DOHH2 (cell line): ENCODE measurements around the gene GABRA5.

Experiments used
- H3F3A ChIP-seq: fragments of 200-600 bp; sonication (generic), shearing (Covaris generic); 2 replicates; pipeline ENCODE4 v1.6.0; 2016; ENCODE audit warnings: antibody characterized with exemption, mild to moderate bottlenecking; ENCODE audit not compliant: control insufficient read depth, insufficient read depth
- H3K27ac ChIP-seq: fragments of 200-600 bp; sonication (generic); 2 replicates; pipeline ENCODE4 v1.5.1; 2014; ENCODE audit warnings: low read depth, mild to moderate bottlenecking, low read length, moderate library complexity
- H3K27me3 ChIP-seq: fragments of 200-600 bp; sonication (generic); 2 replicates; pipeline ENCODE4 v1.6.1; 2014; ENCODE audit warnings: mild to moderate bottlenecking, low read length, mixed read lengths; ENCODE audit not compliant: control insufficient read depth
- H3K36me3 ChIP-seq: fragments of 200-600 bp; sonication (generic); 2 replicates; pipeline ENCODE4 v1.6.1; 2014; ENCODE audit warnings: mild to moderate bottlenecking, low read length, moderate library complexity, mixed read lengths; ENCODE audit not compliant: control insufficient read depth
- H3K4me1 ChIP-seq: fragments of 200-600 bp; sonication (generic); 2 replicates; pipeline ENCODE4 v1.6.1; 2014; ENCODE audit warnings: mild to moderate bottlenecking, low read length, mixed read lengths; ENCODE audit not compliant: control insufficient read depth
- H3K4me2 ChIP-seq: fragments of 200-600 bp; sonication (generic); 2 replicates; pipeline ENCODE4 v1.6.0; 2014; ENCODE audit warnings: mild to moderate bottlenecking, low read length, moderate library complexity
- H3K4me3 ChIP-seq: fragments of 200-600 bp; sonication (generic); 2 replicates; pipeline ENCODE4 v1.5.1; 2014; ENCODE audit warnings: mild to moderate bottlenecking, low read length, mixed read lengths
- H3K79me2 ChIP-seq: fragments of 200-600 bp; sonication (generic); 2 replicates; pipeline ENCODE4 v1.6.1; 2014; ENCODE audit warnings: mild to moderate bottlenecking, low read length, mixed read lengths; ENCODE audit not compliant: control insufficient read depth
- H3K9me2 ChIP-seq: fragments of 200-600 bp; sonication (generic); replicated peaks from 2 replicates; pipeline ENCODE4 v1.6.1; 2014; ENCODE audit warnings: mild to moderate bottlenecking, low read length, mixed read lengths; ENCODE audit not compliant: control insufficient read depth
- H3K9me3 ChIP-seq: fragments of 200-600 bp; sonication (generic); 2 replicates; pipeline ENCODE4 v1.6.1; 2014; ENCODE audit warnings: antibody characterized with exemption, low read length, mixed read lengths; ENCODE audit not compliant: control insufficient read depth, insufficient read depth
- H4K20me1 ChIP-seq: fragments of 200-600 bp; sonication (generic); 2 replicates; pipeline ENCODE4 v1.6.0; 2014; ENCODE audit warnings: low read depth, mild to moderate bottlenecking, antibody characterized with exemption, low read length, moderate library complexity; ENCODE audit not compliant: control insufficient read depth, insufficient read depth
- EZH2phosphoT487 ChIP-seq: fragments of 200-600 bp; sonication (generic); IDR thresholded peaks from 2 replicates; pipeline ENCODE4 v1.6.1; 2017; ENCODE audit warnings: borderline replicate concordance, mild to moderate bottlenecking, antibody characterized with exemption, low read length, moderate library complexity, mixed read lengths
- TF ChIP-seq, protein P1 (sequence below): fragments of 200-600 bp; sonication (generic); IDR thresholded peaks from one replicate; pipeline ENCODE4 v1.5.1; 2014; ENCODE audit warnings: antibody characterized with exemption, mild to moderate bottlenecking, low read depth, low read length; ENCODE audit not compliant: poor library complexity, severe bottlenecking

GABRA5 gene

GRCh38 chr15:26890451-26890850 is 23.6 kb downstream of the GABRA5 start:
- H3K4me2 ChIP-seq, result no peak overlapping the region
- H3K27me3 ChIP-seq, result no peaks in the 10 kb centered on the region
- no peaks in the 10 kb centered on the region for H4K20me1 ChIP-seq
- no peaks in the 10 kb centered on the region for H3K79me2 ChIP-seq
- no peak overlapping the region for H3K4me3 ChIP-seq
- H3K27ac ChIP-seq, result no peak overlapping the region
- TF ChIP-seq, protein P1, sequence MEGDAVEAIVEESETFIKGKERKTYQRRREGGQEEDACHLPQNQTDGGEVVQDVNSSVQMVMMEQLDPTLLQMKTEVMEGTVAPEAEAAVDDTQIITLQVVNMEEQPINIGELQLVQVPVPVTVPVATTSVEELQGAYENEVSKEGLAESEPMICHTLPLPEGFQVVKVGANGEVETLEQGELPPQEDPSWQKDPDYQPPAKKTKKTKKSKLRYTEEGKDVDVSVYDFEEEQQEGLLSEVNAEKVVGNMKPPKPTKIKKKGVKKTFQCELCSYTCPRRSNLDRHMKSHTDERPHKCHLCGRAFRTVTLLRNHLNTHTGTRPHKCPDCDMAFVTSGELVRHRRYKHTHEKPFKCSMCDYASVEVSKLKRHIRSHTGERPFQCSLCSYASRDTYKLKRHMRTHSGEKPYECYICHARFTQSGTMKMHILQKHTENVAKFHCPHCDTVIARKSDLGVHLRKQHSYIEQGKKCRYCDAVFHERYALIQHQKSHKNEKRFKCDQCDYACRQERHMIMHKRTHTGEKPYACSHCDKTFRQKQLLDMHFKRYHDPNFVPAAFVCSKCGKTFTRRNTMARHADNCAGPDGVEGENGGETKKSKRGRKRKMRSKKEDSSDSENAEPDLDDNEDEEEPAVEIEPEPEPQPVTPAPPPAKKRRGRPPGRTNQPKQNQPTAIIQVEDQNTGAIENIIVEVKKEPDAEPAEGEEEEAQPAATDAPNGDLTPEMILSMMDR, result no peak
- TF ChIP-seq EZH2phosphoT487, result no peak
- H3F3A ChIP-seq, result no peaks in the 10 kb centered on the region
- H3K36me3 ChIP-seq, result no peaks in the 10 kb centered on the region
- peaks cover 13% of the 10 kb centered on the region; the same call in 1 of the 2 replicates for H3K9me3 ChIP-seq
- no peaks in the 10 kb centered on the region for H3K4me1 ChIP-seq
- no peaks in the 10 kb centered on the region for H3K9me2 ChIP-seq

DNA sequence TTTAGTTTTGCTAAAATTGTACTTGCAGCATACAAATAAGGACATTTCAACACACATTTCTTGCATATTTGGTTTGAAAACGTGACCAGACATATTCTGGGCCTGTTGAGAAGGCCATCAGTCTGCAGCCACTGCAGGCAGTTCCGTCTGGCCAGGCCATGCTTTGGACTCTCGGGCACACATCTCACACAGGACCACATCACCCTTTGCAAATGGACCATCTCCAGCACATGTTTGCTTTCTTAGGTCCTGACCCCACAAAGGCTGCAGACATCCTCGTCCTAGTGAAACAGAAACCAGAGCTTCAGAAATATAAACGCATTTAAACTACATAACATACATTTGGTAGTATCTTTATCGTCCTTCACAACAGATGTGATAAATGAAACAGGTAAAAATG is 24.1 kb downstream of the GABRA5 start:
- no peaks in the 10 kb centered on the region for H3K36me3 ChIP-seq
- no peak overlapping the region for H3K27ac ChIP-seq
- no peak overlapping the region for H3K4me3 ChIP-seq
- peaks cover 13% of the 10 kb centered on the region; the same call in 1 of the 2 replicates for H3K9me3 ChIP-seq
- no peaks in the 10 kb centered on the region for H3K4me1 ChIP-seq
- no peaks in the 10 kb centered on the region for H3F3A ChIP-seq
- no peaks in the 10 kb centered on the region for H3K79me2 ChIP-seq
- H3K4me2 ChIP-seq, result no peak overlapping the region
- H3K27me3 ChIP-seq, result no peaks in the 10 kb centered on the region
- no peaks in the 10 kb centered on the region for H3K9me2 ChIP-seq
- H4K20me1 ChIP-seq, result no peaks in the 10 kb centered on the region
- TF ChIP-seq, protein P1, result no peak

- Histone ChIP-seq H3K27ac (no peak overlapping the region), H3K4me3 (no peak overlapping the region), H3K36me3 (no peaks in the 10 kb centered on the region), H3K4me2 (no peak overlapping the region), H3K4me1 (no peaks in the 10 kb centered on the region), H3F3A (no peaks in the 10 kb centered on the region), H3K9me3 (peaks cover 13% of the 10 kb centered on the region; the same call in 1 of the 2 replicates), H3K9me2 (no peaks in the 10 kb centered on the region), H3K79me2 (no peaks in the 10 kb centered on the region), H3K27me3 (no peaks in the 10 kb centered on the region), H4K20me1 (no peaks in the 10 kb centered on the region)
- no peak for TF ChIP-seq EZH2phosphoT487
- TF ChIP-seq, protein P1, result peak; percentile 79
Observed at GRCh38 chr15:26891448-26892181, 24.8 kb downstream of the GABRA5 start.
